HCT116 (cell line): ENCODE measurements around the gene UGT1A7. TPM values are rescaled to one million over a fixed set of nuclear protein-coding genes. Genes with fewer than 3 reads are reported as not detected.

Experiments used
- ATAC-seq: fragments of 200-7000 bp; cut with Tn5 transposase; 2 replicates; pipeline ENCODE4 v1.9.1; 2020; ENCODE audit warnings: mild to moderate bottlenecking, moderate library complexity
- BruUV-seq: library from RNA; stranded (reverse); fragments of 400-500 nt; replicated peaks from 2 replicates; lab custom pipeline; 2021; lab: Mats Ljungman, UMichigan
- CTCF ChIA-PET: fragments of 300-600 bp; sonication (Branson Sonifier 250); formaldehyde crosslinking; loops from one replicate; lab custom pipeline; 2021; ENCODE audit warnings: antibody characterized with exemption; lab: Charles Lee
- POLR2A ChIA-PET: fragments of 300-600, 350-600 bp; sonication (Branson Sonifier 250); formaldehyde crosslinking; loops from one replicate; lab custom pipeline; 2021; ENCODE audit warnings: antibody characterized with exemption; lab: Charles Lee
- RAD21 ChIA-PET, 2 experiments: fragments of 300-600 bp; sonication (Branson Sonifier 250); formaldehyde crosslinking; loops; one replicate each; lab custom pipeline; 2023; ENCODE audit warnings: low total read pairs in 2 of 2; ENCODE audit not compliant: uncharacterized antibody in 2 of 2, unreplicated experiment in 2 of 2, low non-redundant PET in 1 of 2; lab: Charles Lee
- DNase-seq: peaks from one replicate; pipeline ENCODE4 v3.0.0-alpha.2; 2010; ENCODE audit warnings: low read depth, low spot score
- H2AFZ ChIP-seq: fragments of 200-600 bp; shearing (Covaris generic), sonication (generic); 2 replicates; pipeline ENCODE4 v1.6.1; 2017; ENCODE audit warnings: low read depth, mixed run types, mixed read lengths, antibody characterized with exemption, low read length; ENCODE audit not compliant: poor library complexity, severe bottlenecking
- H3K27ac ChIP-seq: 2 replicates; pipeline ENCODE4 v1.5.1; 2012; ENCODE audit warnings: low read depth, low read length
- H3K27me3 ChIP-seq: fragments of 200-600 bp; sonication (generic); 2 replicates; pipeline ENCODE4 v1.6.1; 2016; ENCODE audit warnings: mixed run types, low read length, mixed read lengths; ENCODE audit not compliant: insufficient read depth
- H3K36me3 ChIP-seq, 2 experiments: fragments of 200-500 bp in 1 of 2; fragments of 200-600 bp in 1 of 2; sonication (Bioruptor generic) in 1 of 2; sonication (generic) in 1 of 2; 2 replicates each; pipeline versions ENCODE4 v1.5.1 to v1.6.1; 2014 to 2016; ENCODE audit warnings: low read length in 2 of 2, inconsistent platforms in 1 of 2, mixed read lengths in 1 of 2, mixed run types in 1 of 2; ENCODE audit not compliant: insufficient read depth in 2 of 2, control insufficient read depth in 1 of 2
- H3K4me1 ChIP-seq, 2 experiments: fragments of 200-600 bp in 1 of 2; sonication (generic) in 1 of 2; 2 replicates each; pipeline versions ENCODE4 v1.5.1 to v1.6.1; 2012 to 2017; ENCODE audit warnings: low read length in 2 of 2, inconsistent platforms in 1 of 2, mild to moderate bottlenecking in 1 of 2, mixed read lengths in 1 of 2, mixed run types in 1 of 2, moderate library complexity in 1 of 2; ENCODE audit not compliant: insufficient read depth in 2 of 2, control insufficient read depth in 1 of 2
- H3K4me2 ChIP-seq: fragments of 200-600 bp; sonication (generic); 2 replicates; pipeline ENCODE4 v1.6.1; 2017; ENCODE audit warnings: mixed run types, low read length, mixed read lengths
- H3K4me3 ChIP-seq, 2 experiments: fragments of 200-600 bp in 1 of 2; sonication (generic) in 1 of 2; replicated peaks in 1 of 2; 2 replicates each; pipeline ENCODE4 v1.5.1; 2011 to 2016; ENCODE audit warnings: low read length in 2 of 2, control low read depth in 1 of 2, low read depth in 1 of 2, mild to moderate bottlenecking in 1 of 2, mixed read lengths in 1 of 2, mixed run types in 1 of 2
- H3K79me2 ChIP-seq: fragments of 200-600 bp; sonication (generic); 2 replicates; pipeline ENCODE4 v1.6.1; 2017; ENCODE audit warnings: mild to moderate bottlenecking, mixed run types, low read length, moderate library complexity, mixed read lengths; ENCODE audit not compliant: insufficient read depth
- H3K9ac ChIP-seq: fragments of 200-600 bp; sonication (generic); 2 replicates; pipeline ENCODE4 v1.6.1; 2016; ENCODE audit warnings: low read length, mixed read lengths
- H3K9me2 ChIP-seq: fragments of 200-600 bp; sonication (generic), shearing (Covaris generic); 2 replicates; pipeline ENCODE4 v1.6.1; 2017; ENCODE audit warnings: mixed run types, mild to moderate bottlenecking, moderate library complexity; ENCODE audit not compliant: insufficient read depth
- H3K9me3 ChIP-seq, 2 experiments: fragments of 200-500 bp in 1 of 2; fragments of 200-600 bp in 1 of 2; sonication (Bioruptor generic) in 1 of 2; sonication (generic) in 1 of 2; 2 replicates each; pipeline ENCODE4 v1.6.1; 2014 to 2017; ENCODE audit warnings: low read length in 2 of 2, mixed read lengths in 2 of 2, inconsistent platforms in 1 of 2, low read depth in 1 of 2, mild to moderate bottlenecking in 1 of 2, mixed run types in 1 of 2, moderate library complexity in 1 of 2; ENCODE audit not compliant: control insufficient read depth in 1 of 2, insufficient read depth in 1 of 2
- H4K20me1 ChIP-seq: fragments of 200-600 bp; sonication (generic), shearing (Covaris generic); 2 replicates; pipeline ENCODE4 v1.6.1; 2017; ENCODE audit warnings: mixed run types, mild to moderate bottlenecking, moderate library complexity; ENCODE audit not compliant: insufficient read depth
- EZH2 ChIP-seq: fragments of 200-600 bp; sonication (generic); IDR thresholded peaks from 2 replicates; pipeline ENCODE4 v1.6.1; 2017; ENCODE audit warnings: antibody characterized with exemption, mixed run types
- FOSL1 ChIP-seq: IDR thresholded peaks from 2 replicates; pipeline ENCODE4 v1.6.1; 2012; ENCODE audit warnings: low read depth
- MAX ChIP-seq: IDR thresholded peaks from 2 replicates; pipeline ENCODE4 v1.6.1; 2012
- POLR2A ChIP-seq: IDR thresholded peaks from 2 replicates; pipeline ENCODE4 v1.7.0; 2011; ENCODE audit warnings: borderline replicate concordance; ENCODE audit not compliant: insufficient read depth, insufficient read length; ENCODE audit errors: extremely low read depth
- POLR2AphosphoS5 ChIP-seq: IDR thresholded peaks from 2 replicates; pipeline ENCODE4 v1.6.1; 2011; ENCODE audit warnings: mild to moderate bottlenecking, low read depth, low read length, moderate library complexity
- RAD21 ChIP-seq: IDR thresholded peaks from 2 replicates; pipeline ENCODE4 v1.6.1; 2012; ENCODE audit warnings: low read depth, mild to moderate bottlenecking
- REST ChIP-seq: IDR thresholded peaks from 2 replicates; pipeline ENCODE4 v1.6.1; 2012; ENCODE audit warnings: low read depth
- SIN3A ChIP-seq: IDR thresholded peaks from 2 replicates; pipeline ENCODE4 v1.6.1; 2012; ENCODE audit warnings: low read depth
- SP1 ChIP-seq: IDR thresholded peaks from 2 replicates; pipeline ENCODE4 v1.6.1; 2012; ENCODE audit warnings: low read depth
- TCF7L2 ChIP-seq: IDR thresholded peaks from 2 replicates; pipeline ENCODE4 v1.7.0; 2011; ENCODE audit warnings: borderline replicate concordance, inconsistent platforms; ENCODE audit not compliant: insufficient read depth, insufficient read length; ENCODE audit errors: extremely low read depth
- YY1 ChIP-seq: IDR thresholded peaks from 2 replicates; pipeline ENCODE4 v1.6.1; 2011; ENCODE audit warnings: low read length, low read depth, moderate library complexity, mild to moderate bottlenecking; ENCODE audit not compliant: insufficient replicate concordance; ENCODE audit errors: extremely low read depth
- ZBTB33 ChIP-seq: IDR thresholded peaks from 2 replicates; pipeline ENCODE4 v1.6.1; 2011; ENCODE audit warnings: mild to moderate bottlenecking, low read length, moderate library complexity; ENCODE audit not compliant: insufficient replicate concordance; ENCODE audit errors: extremely low read depth
- ZFX ChIP-seq: fragments of 450-650 bp; IDR thresholded peaks from 2 replicates; pipeline ENCODE4 v1.6.1; 2017
- intact Hi-C: fragments of 100-400 bp; cut with micrococcal nuclease; formaldehyde crosslinking; loops from 2 replicates; pipeline ENCODE4 v1.10.0; 2022
- total RNA-seq: library from RNA; stranded (reverse); gene quantifications from one replicate; pipeline ENCODE4 v1.2.1, GENCODE V29; 2021; ENCODE audit not compliant: unreplicated experiment

Gene UGT1A7
- total RNA-seq, 1 experiment from 2014 or later, result not detected

- Histone ChIP-seq H4K20me1 (no peaks in the 10 kb centered on the region), H3K27ac (no peak overlapping the region), H3K4me1 (no peaks in the 10 kb centered on the region), H3K9me3 (no peaks in the 10 kb centered on the region; a peak in 1 of 4 replicates), H3K4me3 (no peak overlapping the region), H3K9ac (no peak overlapping the region), H2AFZ (no peak overlapping the region), H3K36me3 (no peaks in the 10 kb centered on the region), H3K27me3 (no peaks in the 10 kb centered on the region), H3K79me2 (no peaks in the 10 kb centered on the region), H3K9me2 (no peaks in the 10 kb centered on the region), H3K4me2 (no peak overlapping the region)
- no peak for TF ChIP-seq SIN3A
- TF ChIP-seq POLR2A, result no peak
- no peak for TF ChIP-seq EZH2
- no peak for TF ChIP-seq ZFX
- TF ChIP-seq YY1, result no peak
- TF ChIP-seq REST, result no peak
- no peak for TF ChIP-seq POLR2AphosphoS5
- TF ChIP-seq ZBTB33, result no peak
- no peak for TF ChIP-seq FOSL1
- no peak for TF ChIP-seq TCF7L2
- no peak for TF ChIP-seq RAD21
- TF ChIP-seq MAX, result no peak
- TF ChIP-seq SP1, result no peak
- ATAC-seq, result no peak
- DNase-seq, result no peak
- BruUV-seq, result no TSS peak
- ChIA-PET RAD21 (no interaction called here), CTCF (no interaction called here), POLR2A (no interaction called here)
- intact Hi-C loops, result no loop called here
Measured at GRCh38 chr2:233650981-233651380, 30.7 kb upstream of the UGT1A7 start.
